ENCODE data around the gene SARS1.

The SARS1 gene

GRCh38 chr1:109229531-109230127 is 15.9 kb downstream of the SARS1 start:
- no peak for TF ChIP-seq CTCF (conservative IDR thresholded peaks at IDR 0.05)
- H3K27ac ChIP-seq, result no peak overlapping the region

DNA sequence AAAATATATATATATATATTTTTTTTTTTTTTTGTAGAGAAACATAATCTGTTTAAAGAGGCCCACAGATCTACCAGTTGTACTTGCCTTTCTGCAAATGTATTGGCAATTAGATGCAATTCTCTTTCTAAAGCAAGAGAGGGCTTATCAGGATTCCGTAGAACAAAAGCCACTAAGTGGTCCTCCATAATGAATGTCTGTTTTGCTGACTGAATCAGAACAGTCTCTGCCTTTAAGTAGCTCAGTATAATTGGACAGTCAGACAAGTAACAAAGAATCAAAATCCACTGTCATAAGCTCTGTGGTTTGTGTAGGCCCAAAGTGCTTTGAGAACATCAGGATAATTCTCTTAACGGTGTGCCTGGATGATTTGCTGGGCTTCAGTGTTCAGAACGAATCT is 17.3 kb downstream of the SARS1 start:
- TF ChIP-seq CTCF (conservative IDR thresholded peaks at IDR 0.05), result no peak
- no peak overlapping the region for H3K27ac ChIP-seq

DNA sequence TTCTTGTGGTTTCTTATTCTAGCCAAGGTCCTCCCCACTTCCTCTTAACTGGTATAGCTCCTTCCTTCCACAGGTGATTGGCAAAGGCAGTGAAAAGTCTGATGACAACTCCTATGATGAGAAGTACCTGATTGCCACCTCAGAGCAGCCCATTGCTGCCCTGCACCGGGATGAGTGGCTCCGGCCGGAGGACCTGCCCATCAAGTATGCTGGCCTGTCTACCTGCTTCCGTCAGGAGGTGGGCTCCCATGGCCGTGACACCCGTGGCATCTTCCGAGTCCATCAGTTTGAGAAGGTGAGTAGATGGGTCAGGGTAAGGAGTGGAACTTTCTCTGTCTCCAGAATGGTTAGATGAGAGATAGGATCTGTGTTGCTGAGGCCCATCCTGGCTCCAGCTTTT is 21.4 kb downstream of the SARS1 start:
- no peak overlapping the region for H3K27ac ChIP-seq
- no peak for TF ChIP-seq CTCF (conservative IDR thresholded peaks at IDR 0.05)

- no peak for TF ChIP-seq CTCF (conservative IDR thresholded peaks at IDR 0.05)
- H3K27ac ChIP-seq, result no peak overlapping the region
Measured at GRCh38 chr1:109237512-109237911, 23.8 kb downstream of the SARS1 start.

- no peak for TF ChIP-seq CTCF (conservative IDR thresholded peaks at IDR 0.05)
- no peak overlapping the region for H3K27ac ChIP-seq
Measured at GRCh38 chr1:109238382-109238781, 24.7 kb downstream of the SARS1 start.

- TF ChIP-seq CTCF (conservative IDR thresholded peaks at IDR 0.05), result no peak
- no peak overlapping the region for H3K27ac ChIP-seq
Measured at GRCh38 chr1:109239047-109239408, 25.3 kb downstream of the SARS1 start.

- TF ChIP-seq CTCF (conservative IDR thresholded peaks at IDR 0.05), result peak; percentile 59
- no peak overlapping the region for H3K27ac ChIP-seq
Measured at GRCh38 chr1:109239409-109240068, 25.8 kb downstream of the SARS1 start.
